Measurements from ENCODE around the gene SLC8A3. TPM values are rescaled to one million over a fixed set of nuclear protein-coding genes. Genes with fewer than 3 reads are reported as not detected.

The SLC8A3 gene
- total and polyA plus RNA-seq, 9 of the 15 experiments (the other 6 are each of a cell fraction or from before 2014, with no cell fraction given) = not detected

- in situ Hi-C loops (cut with MboI) = no loop called here
- Histone ChIP-seq H3K36me3 (ENCODE audit: control insufficient read depth, insufficient read depth, low read length) (no peaks in the 10 kb centered on the region), H2AFZ (ENCODE audit: low read depth, low read length) (no peak overlapping the region), H3K27me3 (ENCODE audit: control insufficient read depth in 2 of 2, insufficient read depth in 2 of 2, low read length in 2 of 2) (peaks cover 2 to 20% of the 10 kb centered on the region in 2 experiments; a peak in 3 of 5 replicates), H3K4me3 (no peak overlapping the region), H3K79me2 (ENCODE audit: control insufficient read depth, insufficient read depth, low read length) (no peaks in the 10 kb centered on the region), H3K9me3 (replicated peaks; ENCODE audit: control insufficient read depth, insufficient read depth, low read depth, low read length) (no peaks in the 10 kb centered on the region), H3K4me2 (ENCODE audit: insufficient read depth, low read length) (no peak overlapping the region), H3K27ac (ENCODE audit: extremely low read depth, low read depth, low read length) (no peak overlapping the region), H3K9me1 (ENCODE audit: control insufficient read depth, insufficient read depth, low read length) (no peaks in the 10 kb centered on the region), H3K4me1 (replicated peaks in 1 of 2; ENCODE audit: control insufficient read depth in 2 of 2, insufficient read depth in 2 of 2, low read length in 2 of 2) (peaks cover 0 to 5% of the 10 kb centered on the region in 2 experiments; a peak in 2 of 5 replicates), H3K9ac (ENCODE audit: insufficient read depth in 1 of 2, low read depth in 2 of 2, low read length in 2 of 2) (no peak overlapping the region), H4K20me1 (replicated peaks; ENCODE audit: control insufficient read depth, insufficient read depth, low read length) (no peaks in the 10 kb centered on the region)
- TF ChIP-seq ZNF518B (CRISPR knock-in tag; IDR thresholded peaks at IDR 0.05) (no peak), ZKSCAN1 (IDR thresholded peaks at IDR 0.05; ENCODE audit: low read depth, low read length) (no peak), PTTG1 (tag; IDR thresholded peaks at IDR 0.05; ENCODE audit: low read depth) (no peak), NR2F6 (CRISPR knock-in tag; IDR thresholded peaks at IDR 0.05) (no peak), ZNF766 (CRISPR knock-in tag; conservative IDR thresholded peaks at IDR 0.05) (no peak), CREB3L1 (IDR thresholded peaks at IDR 0.05; ENCODE audit: borderline replicate concordance, low read depth) (no peak), NONO (IDR thresholded peaks at IDR 0.05; ENCODE audit: low read depth in 2 of 2, low read length in 1 of 2) (no peak), LEF1 (IDR thresholded peaks at IDR 0.05) (no peak), HMBOX1 (IDR thresholded peaks at IDR 0.05) (no peak), ZC3H8 (IDR thresholded peaks at IDR 0.05) (no peak), ELK1 (CRISPR knock-in tag; IDR thresholded peaks at IDR 0.05) (no peak), STAT5B (CRISPR knock-in tag; IDR thresholded peaks at IDR 0.05) (no peak), RFX7 (CRISPR knock-in tag; IDR thresholded peaks at IDR 0.05) (no peak), WHSC1 (IDR thresholded peaks at IDR 0.05; ENCODE audit: low read length) (no peak), ZC3H11A (IDR thresholded peaks at IDR 0.05; ENCODE audit: low read depth, low read length) (no peak), MCM5 (IDR thresholded peaks at IDR 0.05; ENCODE audit: low read depth) (no peak), KAT7 (CRISPR knock-in tag; IDR thresholded peaks at IDR 0.05; ENCODE audit: borderline replicate concordance) (no peak)
- no peak for ATAC-seq
- WGBS (ENCODE audit: insufficient coverage, low coverage, missing lambda C conversion rate) = no CpG with 5 or more reads among the region's 38 CpGs
- intact Hi-C loops (cut with micrococcal nuclease) = no loop called here
- no TSS peak for BruUV-seq (replicated peaks)
- DNase-seq (ENCODE audit: extremely low read depth in 1 of 4, low spot score in 3 of 4) = no peak
- CTCF ChIA-PET (ENCODE audit: low intra/inter-chr PET ratio) = no interaction called here
- POLR2A ChIA-PET = no interaction called here
- no peak for FAIRE-seq
These were observed 461 bp downstream of the SLC8A3 start for GRCh38 chr14:70188322-70188658.
